ENCODE data around the gene PRG3. TPM values are rescaled to one million over a fixed set of nuclear protein-coding genes. Genes with fewer than 3 reads are reported as not detected.
A peak's percentile ranks its signal among the peaks of the same experiment; 100 is the strongest.
"Not testable (repeated sequence)": the region's sequence is repeated elsewhere in the genome, so short reads cannot be mapped to it uniquely, and the experiment has no call there.

PRG3 gene
- total RNA-seq, 1 experiment from 2014 or later: not detected

DNA sequence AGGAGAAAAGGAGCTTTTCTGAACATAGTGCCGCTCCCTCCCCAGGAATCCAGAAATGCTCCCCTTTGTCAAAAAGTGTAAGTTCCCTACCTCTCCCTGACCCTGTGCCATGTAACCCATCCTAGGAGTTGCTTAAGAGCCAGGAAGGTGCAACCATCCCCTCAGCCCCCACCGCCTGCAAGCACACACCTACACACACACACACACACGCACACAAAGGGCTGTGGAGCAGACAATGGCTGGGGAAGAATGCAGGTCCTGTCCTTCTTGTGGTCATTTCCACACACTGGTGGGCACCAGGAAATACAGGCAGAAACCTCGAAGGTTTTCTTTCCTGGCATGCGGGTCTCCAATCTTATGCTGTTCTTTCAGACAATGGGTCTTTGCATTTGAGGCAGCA is 41.6 kb downstream of the PRG3 start:
- no peak for DNase-seq (ENCODE audit: low read depth)

GRCh38 chr11:57338142-57338541 is 42.8 kb downstream of the PRG3 start, which contains the start of gene P2RX3:
P2RX3 (plus strand) TSS chr11:57338352; CDS start chr11:57338551, 199 bp downstream.
- DNase-seq (ENCODE audit: low read depth): no peak

- DNase-seq (ENCODE audit: low read depth): not testable (repeated sequence)
Observed at GRCh38 chr11:57336856-57337255, 44.1 kb downstream of the PRG3 start.

- no peak for DNase-seq (ENCODE audit: low read depth)
Observed at GRCh38 chr11:57336111-57336666, 44.8 kb downstream of the PRG3 start.

- DNase-seq (ENCODE audit: low read depth): peak; percentile 87
Observed at GRCh38 chr11:57335343-57336110, 45.4 kb downstream of the PRG3 start, which contains the start of gene SSRP1. SSRP1 (minus strand) TSS chr11:57335892; CDS start chr11:57335121, 771 bp downstream.

- DNase-seq (ENCODE audit: low read depth): no peak
Observed at GRCh38 chr11:57335023-57335342, 46.0 kb downstream of the PRG3 start.

- no peak for DNase-seq (ENCODE audit: low read depth)
Observed at GRCh38 chr11:57332694-57333440, 48.1 kb downstream of the PRG3 start.

DNA sequence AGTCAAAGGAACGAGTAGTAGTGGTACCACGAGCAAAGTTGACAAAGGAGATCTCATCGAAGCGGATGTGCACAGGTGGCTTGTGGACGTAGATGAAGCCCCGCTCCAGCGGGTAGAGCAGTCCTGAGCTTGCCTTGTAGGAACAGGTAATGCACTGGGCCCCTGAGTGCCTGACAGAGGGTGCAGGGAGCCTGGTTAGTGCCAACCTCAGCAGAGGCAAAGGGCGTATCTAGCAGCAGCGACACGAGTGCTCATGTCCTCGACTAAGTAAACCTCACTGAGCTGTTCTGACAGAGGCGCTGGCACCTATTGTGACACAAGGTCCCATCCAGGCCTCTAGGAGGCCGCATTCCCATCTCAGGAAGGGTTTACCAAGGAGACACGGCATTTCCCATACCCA is 49.2 kb downstream of the PRG3 start:
- no peak for DNase-seq (ENCODE audit: low read depth)

GRCh38 chr11:57330029-57330428 is 50.9 kb downstream of the PRG3 start:
- DNase-seq (ENCODE audit: low read depth): no peak

DNA sequence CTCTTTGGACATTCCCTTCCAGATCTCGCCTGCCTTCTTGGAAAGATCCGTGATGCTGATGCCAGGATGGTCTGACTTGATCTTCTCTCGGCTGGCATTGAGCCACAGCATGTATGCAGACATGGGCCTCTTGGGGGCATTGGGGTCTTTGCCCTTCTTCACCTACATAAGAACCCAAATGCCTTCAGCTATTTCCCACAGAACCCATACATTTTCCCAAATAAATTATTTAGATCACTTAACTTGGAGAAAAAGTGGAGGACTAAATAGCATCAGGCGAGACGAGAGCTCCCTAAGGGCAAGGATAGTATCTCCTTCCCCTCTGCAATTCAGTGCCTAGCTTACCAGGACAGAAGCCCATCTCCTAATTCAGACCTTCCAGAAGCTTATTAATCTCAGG is 53.2 kb downstream of the PRG3 start:
- no peak for DNase-seq (ENCODE audit: low read depth)

Other genes starting within 250 kb of the PRG3 start
- not detected in 2 replicates for gene LRRC55, start 199.2 kb downstream of the PRG3 start, total RNA-seq (2014; rRNA removed)
- gene APLNR, start 143.9 kb downstream of the PRG3 start, total RNA-seq (2014; rRNA removed): 0.11 TPM in 1 of 2 replicates, not detected in the other
- gene TNKS1BP1, start 56.2 kb downstream of the PRG3 start, total RNA-seq (2014; rRNA removed): 95.9 and 114 TPM in 2 replicates
- 150 and 169 TPM in 2 replicates for gene SSRP1, start 45.3 kb downstream of the PRG3 start, total RNA-seq (2014; rRNA removed)
- gene P2RX3, start 42.8 kb downstream of the PRG3 start, total RNA-seq (2014; rRNA removed): not detected in 2 replicates
- 0.06 TPM in 1 of 2 replicates, not detected in the other for gene PRG2, start 9.5 kb upstream of the PRG3 start, total RNA-seq (2014; rRNA removed)
- gene SLC43A3, start 46.0 kb upstream of the PRG3 start, total RNA-seq (2014; rRNA removed): 113 and 153 TPM in 2 replicates
- 0.23 and 0.38 TPM in 2 replicates for gene RTN4RL2, start 79.4 kb upstream of the PRG3 start, total RNA-seq (2014; rRNA removed)
- 5.1 and 7.7 TPM in 2 replicates for gene SLC43A1, start 134.6 kb upstream of the PRG3 start, total RNA-seq (2014; rRNA removed)
- 46.7 and 53.8 TPM in 2 replicates for gene TIMM10, start 149.6 kb upstream of the PRG3 start, total RNA-seq (2014; rRNA removed)
- gene SMTNL1, start 156.4 kb upstream of the PRG3 start, total RNA-seq (2014; rRNA removed): not detected in 2 replicates
- gene UBE2L6, start 186.5 kb upstream of the PRG3 start, total RNA-seq (2014; rRNA removed): 25.8 and 48.2 TPM in 2 replicates
- gene SERPING1, start 216.5 kb upstream of the PRG3 start, total RNA-seq (2014; rRNA removed): 5.2 and 5.4 TPM in 2 replicates